Colonic mucosa (tissue), 4 donors: ENCODE data around the gene THOP1. TPM values are rescaled to one million over a fixed set of nuclear protein-coding genes. Genes with fewer than 3 reads are reported as not detected.

Experiments
- DNase-seq: peaks from one replicate; pipeline ENCODE4 v3.0.0-alpha.2; 2020
- H3K27ac ChIP-seq: fragments of 200-600 bp; one replicate; pipeline ENCODE4 v1.8.0; 2021
- H3K27me3 ChIP-seq: fragments of 200-600 bp; one replicate; pipeline ENCODE4 v1.8.0; 2021
- H3K36me3 ChIP-seq: fragments of 200-600 bp; one replicate; pipeline ENCODE4 v1.8.0; 2021
- H3K4me1 ChIP-seq: fragments of 200-600 bp; one replicate; pipeline ENCODE4 v1.8.0; 2021; ENCODE audit warnings: mild to moderate bottlenecking
- H3K4me3 ChIP-seq: fragments of 200-600 bp; one replicate; pipeline ENCODE4 v1.8.0; 2021
- H3K9ac ChIP-seq, 2 donors: one replicate each; pipeline ENCODE4 v1.7.0; 2013; ENCODE audit warnings: control low read depth in 2 of 2, low read depth in 2 of 2, low read length in 2 of 2
- H3K9me3 ChIP-seq: fragments of 200-600 bp; one replicate; pipeline ENCODE4 v1.8.0; 2021
- CTCF ChIP-seq: fragments of 200-600 bp; IDR thresholded peaks from one replicate; pipeline ENCODE4 v1.8.0; 2022; ENCODE audit warnings: antibody characterized with exemption, mild to moderate bottlenecking
- intact Hi-C: fragments of 100-400 bp; cut with DNase I; formaldehyde crosslinking; loops from one replicate; pipeline ENCODE4 v1.14.1; 2022
- total RNA-seq, 2 donors: library from RNA; stranded (reverse); fragmentation: NEBNext Ultra II Directional in 1 of 2; extraction: Animal tissue kit (Norgen Biotek cat#: 25700) in 1 of 2; gene quantifications; one replicate each; pipeline ENCODE4 v1.2.1, GENCODE V29; 2021
- donor health status: healthy.
- donor health status: DM: no; HTN: no; CAD: no.
- donor health status: DM: no; HTN: no; CAD: no.

The THOP1 gene
- total RNA-seq, 2 donors from 2014 or later, result 45.5 to 139 TPM

DNA sequence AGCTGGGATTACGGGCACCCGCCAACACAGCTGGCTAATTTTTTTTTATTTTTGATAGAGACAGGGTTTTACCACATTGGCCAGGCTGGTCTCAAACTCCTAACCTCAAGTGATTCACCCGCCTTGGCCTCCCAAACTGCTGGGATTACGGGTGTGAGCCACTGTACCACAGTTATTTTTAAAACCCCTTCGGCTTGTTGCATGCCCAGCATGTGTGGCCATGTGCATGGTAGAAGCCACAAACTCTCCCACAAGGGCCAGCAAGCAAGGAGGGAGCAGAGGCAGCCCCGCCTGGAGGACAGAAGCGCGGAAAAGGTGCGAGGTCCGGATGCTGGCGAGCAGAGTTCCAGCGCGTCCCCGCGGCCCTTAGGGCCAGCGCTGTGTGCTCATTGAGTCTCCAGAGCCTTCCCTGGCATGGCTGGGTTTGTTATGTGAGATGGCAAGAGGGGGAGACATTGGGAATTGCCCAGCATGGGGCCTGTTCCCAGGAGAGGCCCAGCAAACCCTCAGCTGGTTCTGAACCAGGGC is 12.9 kb downstream of the THOP1 start:
- no peak for DNase-seq
- intact Hi-C loops, result no loop called here
- H3K4me3 ChIP-seq, result no peak overlapping the region
- no peaks in the 10 kb centered on the region for H3K36me3 ChIP-seq
- H3K27me3 ChIP-seq, result no peaks in the 10 kb centered on the region
- no peak overlapping the region for H3K9ac ChIP-seq
- no peak overlapping the region for H3K27ac ChIP-seq
- TF ChIP-seq CTCF, result no peak
- no peaks in the 10 kb centered on the region for H3K4me1 ChIP-seq
- no peaks in the 10 kb centered on the region for H3K9me3 ChIP-seq

DNA sequence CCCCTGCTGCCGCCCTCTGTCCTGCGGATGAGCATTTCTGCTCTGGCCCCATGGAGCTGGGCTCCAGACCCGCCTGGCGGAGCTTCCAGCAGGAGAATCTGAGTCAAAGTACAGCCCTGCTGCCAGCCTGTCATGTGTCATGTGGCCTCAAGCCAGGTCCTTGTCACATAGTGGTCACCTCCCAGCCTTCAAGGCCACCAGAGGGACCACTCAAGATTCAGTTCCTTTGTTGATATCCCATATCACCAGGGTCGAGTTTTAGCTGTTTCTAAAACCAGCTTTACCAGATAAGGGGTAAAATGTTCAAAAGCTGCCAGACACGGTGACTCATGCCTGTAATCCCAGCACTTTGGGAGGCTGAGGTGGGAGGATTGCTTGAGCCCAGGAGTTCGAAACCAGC is 13.4 kb downstream of the THOP1 start:
- H3K4me3 ChIP-seq, result no peak overlapping the region
- DNase-seq, result no peak
- H3K27me3 ChIP-seq, result no peaks in the 10 kb centered on the region
- H3K36me3 ChIP-seq, result no peaks in the 10 kb centered on the region
- H3K27ac ChIP-seq, result no peak overlapping the region
- TF ChIP-seq CTCF, result no peak
- intact Hi-C loops, result no loop called here
- H3K9ac ChIP-seq, result no peak overlapping the region
- H3K9me3 ChIP-seq, result no peaks in the 10 kb centered on the region
- no peaks in the 10 kb centered on the region for H3K4me1 ChIP-seq

DNA sequence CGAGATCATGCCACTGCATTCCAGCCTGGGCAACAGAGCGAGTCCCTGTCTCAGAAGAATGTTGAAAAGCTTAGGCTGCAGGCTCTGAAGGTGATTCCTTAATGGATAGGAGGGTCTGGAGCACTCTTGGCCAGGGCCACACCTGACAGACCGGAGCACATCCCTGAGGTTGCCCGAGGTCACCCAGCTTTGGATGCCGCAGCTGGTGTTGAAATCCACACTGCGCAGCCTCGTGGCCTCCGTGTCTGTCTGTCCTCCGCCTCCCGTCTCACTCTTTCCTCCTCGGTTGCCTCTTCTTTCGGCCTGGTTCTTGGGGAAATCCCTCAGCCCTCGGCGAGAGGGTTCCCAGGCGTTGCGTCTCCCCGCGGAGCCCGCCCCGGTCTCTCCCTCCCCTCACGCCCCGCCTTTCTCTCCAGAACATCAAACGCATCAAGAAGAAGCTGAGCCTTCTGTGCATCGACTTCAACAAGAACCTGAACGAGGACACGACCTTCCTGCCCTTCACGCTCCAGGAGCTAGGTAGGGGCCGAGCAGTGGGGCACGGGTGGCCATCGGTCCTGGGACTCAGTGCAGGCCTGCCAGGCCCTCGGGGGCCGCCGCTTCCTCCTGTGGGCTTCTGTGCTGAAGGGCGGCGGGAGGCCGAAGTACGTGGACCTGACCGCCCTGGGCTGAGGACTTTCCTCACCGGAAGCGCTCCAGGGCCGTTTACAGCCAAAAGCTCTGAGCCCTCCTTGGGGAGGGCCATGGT is 14.1 kb downstream of the THOP1 start:
- Histone ChIP-seq H3K4me3 (no peak overlapping the region), H3K4me1 (no peaks in the 10 kb centered on the region), H3K27me3 (no peaks in the 10 kb centered on the region), H3K9ac (no peak overlapping the region), H3K36me3 (no peaks in the 10 kb centered on the region), H3K9me3 (no peaks in the 10 kb centered on the region), H3K27ac (no peak overlapping the region)
- intact Hi-C loops, result no loop called here
- DNase-seq, result no peak
- no peak for TF ChIP-seq CTCF

DNA sequence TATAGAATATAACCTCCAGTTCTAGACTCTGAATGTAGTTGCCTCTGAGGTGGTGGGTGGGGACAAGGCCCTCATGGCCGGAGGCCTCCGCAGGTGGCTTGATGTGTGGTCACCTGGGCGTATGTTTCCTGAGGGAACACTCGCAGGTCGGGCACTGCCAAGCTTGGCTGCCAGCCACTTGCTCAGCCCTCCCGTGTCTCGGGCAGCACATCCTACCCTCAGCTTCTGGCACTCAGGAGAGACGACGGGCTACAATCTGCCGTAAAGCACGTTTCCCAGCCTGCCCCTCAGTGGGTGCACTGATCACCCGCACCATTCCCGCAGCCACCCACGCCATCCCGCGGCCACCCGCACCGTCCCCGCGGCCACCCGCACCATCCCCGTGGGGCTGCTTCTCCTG is 15.2 kb downstream of the THOP1 start:
- Histone ChIP-seq H3K27ac (no peak overlapping the region), H3K27me3 (no peaks in the 10 kb centered on the region), H3K9me3 (no peaks in the 10 kb centered on the region), H3K9ac (no peak overlapping the region), H3K36me3 (no peaks in the 10 kb centered on the region), H3K4me3 (no peak overlapping the region), H3K4me1 (no peaks in the 10 kb centered on the region)
- intact Hi-C loops, result no loop called here
- no peak for DNase-seq
- no peak for TF ChIP-seq CTCF

DNA sequence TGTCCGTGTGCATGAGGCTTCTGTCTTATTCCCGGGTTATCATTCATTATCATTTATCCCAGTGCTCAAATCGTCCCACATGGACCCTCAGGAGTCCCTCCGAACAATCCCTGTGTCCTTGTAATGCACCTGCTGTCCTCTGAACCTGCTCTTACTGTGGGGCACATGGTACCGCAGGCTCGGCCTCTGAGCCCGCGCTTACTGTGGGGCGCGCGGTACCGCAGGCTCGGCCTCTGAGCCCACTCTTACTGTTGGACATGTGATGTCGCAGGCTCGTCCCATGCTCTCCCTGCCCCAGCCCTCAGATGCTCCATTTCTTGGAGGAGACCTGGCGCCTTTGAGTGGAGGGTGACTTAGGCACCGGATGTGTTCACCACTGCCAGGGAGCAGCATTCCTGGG is 17.5 kb downstream of the THOP1 start:
- H3K36me3 ChIP-seq, result no peaks in the 10 kb centered on the region

More for the DNA sequence above, 17.5 kb downstream of the THOP1 start:
- no peak overlapping the region for H3K4me3 ChIP-seq
- TF ChIP-seq CTCF, result no peak
- H3K4me1 ChIP-seq, result no peaks in the 10 kb centered on the region
- H3K27me3 ChIP-seq, result no peaks in the 10 kb centered on the region
- no peak for DNase-seq
- intact Hi-C loops, result no loop called here
- H3K9me3 ChIP-seq, result no peaks in the 10 kb centered on the region
- H3K27ac ChIP-seq, result no peak overlapping the region
- no peak overlapping the region for H3K9ac ChIP-seq
